UCSD-AML1 (cell line): ENCODE data around the gene WNT7A.
"Not testable (repeated sequence)": the region's sequence is repeated elsewhere in the genome, so short reads cannot be mapped to it uniquely, and the experiment has no call there.

Experiments
- DNase-seq: peaks from one replicate; lab custom pipeline; 2025; ENCODE audit not compliant: unreplicated experiment; lab: John Stamatoyannopoulos, UW

Gene WNT7A

DNA sequence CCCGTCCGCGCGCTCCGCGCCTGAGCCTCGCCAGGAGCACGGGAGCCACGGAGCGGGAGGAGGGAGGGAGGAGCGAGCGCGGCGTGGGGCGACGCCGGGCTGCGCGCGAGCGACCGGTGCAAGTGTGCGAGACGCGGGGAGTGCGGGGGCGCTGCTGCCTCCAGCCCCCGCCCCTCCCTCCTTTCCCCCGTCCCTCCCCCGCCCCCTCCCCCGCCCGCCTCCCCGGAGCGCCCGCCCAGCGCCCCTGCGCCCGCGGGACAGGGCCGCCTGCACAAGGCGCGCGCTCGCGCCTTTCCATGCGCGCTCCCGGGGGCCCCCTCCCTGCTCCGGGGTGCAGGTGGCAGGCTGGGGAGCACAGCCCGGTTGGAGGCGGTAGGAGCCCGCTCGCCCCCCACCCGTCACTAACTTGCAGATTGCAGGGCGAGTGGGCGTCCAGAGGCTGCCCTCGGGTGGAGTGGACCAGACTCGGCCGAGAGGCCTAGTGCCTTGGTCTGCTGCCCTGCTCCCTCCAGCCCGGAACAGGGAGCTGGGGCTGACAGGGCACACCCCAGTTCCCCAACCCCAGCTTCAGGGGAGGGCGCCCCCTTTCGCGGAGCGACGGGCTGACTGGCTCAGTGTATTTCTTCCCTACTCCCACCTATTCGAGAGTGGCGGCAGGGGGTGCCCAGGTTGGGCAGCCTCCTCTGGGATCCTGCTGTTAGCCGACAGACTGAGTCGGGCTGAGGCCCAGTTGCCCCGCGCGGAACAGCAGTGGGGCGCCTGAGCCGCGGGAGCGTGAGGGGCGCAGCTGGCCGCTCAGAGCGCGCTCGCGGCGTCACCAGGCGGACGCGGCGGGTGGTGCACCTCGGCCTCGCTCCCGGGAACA is at the start of gene WNT7A:
TSS of gene WNT7A (minus strand) at position 126 of the 865 bp plus-strand sequence. CDS start 255 bp downstream, outside the sequence.
- peak; percentile 39 for DNase-seq

DNA sequence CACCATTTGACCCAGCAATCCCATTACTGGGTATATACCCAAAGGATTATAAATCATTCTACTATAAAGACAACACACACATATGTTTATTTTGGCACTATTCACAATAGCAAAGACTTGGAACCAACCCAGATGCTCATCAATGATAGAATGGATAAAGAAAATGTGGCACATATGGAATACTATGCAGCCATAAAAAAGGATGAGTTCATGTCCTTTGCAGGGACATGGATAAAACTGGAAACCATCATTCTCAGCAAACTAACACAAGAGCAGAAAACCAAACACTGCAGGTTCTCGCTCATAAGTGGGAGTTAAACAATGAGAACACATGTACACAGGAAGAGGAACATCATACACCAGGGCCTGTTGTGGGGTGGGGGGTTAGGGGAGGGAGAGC is 48.9 kb upstream of the WNT7A start:
- DNase-seq = not testable (repeated sequence)

DNA sequence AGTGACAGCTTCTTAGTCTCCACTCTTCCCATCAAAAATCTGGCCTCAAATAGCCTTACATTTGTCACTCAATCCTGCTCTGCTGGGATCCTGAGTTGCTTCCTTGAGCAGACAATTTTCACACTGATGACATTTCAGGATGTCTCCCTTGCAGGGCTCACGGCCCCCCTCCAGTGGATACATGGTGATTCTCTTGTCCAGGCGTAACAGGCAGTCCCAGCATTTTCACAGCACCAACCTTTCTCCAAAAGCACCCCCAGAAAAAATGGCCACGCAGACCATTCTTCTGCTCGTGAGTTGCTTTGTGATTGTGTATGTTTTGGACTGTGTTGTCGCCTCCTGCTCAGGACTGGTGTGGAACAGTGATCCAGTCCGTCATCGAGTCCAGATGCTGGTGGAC is 47.4 kb upstream of the WNT7A start:
- DNase-seq = no peak

DNA sequence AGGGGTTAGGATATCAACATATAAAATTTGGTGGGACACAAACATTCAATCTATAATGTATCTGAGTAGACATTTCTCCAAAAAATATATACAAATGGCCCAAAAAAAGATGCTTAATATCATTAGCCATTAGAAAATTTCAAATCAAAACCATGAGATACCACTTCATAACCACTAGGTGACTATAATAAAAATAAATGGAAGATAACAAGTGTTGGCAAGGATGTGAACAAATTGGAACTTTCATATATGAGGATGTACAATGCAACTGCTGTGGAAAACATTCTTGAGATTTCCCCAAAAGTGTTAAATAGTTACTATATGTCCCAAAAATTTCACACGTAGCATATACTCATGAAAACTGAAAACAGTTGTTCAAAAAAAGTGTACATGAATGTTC is 36.5 kb upstream of the WNT7A start:
- no peak for DNase-seq

DNA sequence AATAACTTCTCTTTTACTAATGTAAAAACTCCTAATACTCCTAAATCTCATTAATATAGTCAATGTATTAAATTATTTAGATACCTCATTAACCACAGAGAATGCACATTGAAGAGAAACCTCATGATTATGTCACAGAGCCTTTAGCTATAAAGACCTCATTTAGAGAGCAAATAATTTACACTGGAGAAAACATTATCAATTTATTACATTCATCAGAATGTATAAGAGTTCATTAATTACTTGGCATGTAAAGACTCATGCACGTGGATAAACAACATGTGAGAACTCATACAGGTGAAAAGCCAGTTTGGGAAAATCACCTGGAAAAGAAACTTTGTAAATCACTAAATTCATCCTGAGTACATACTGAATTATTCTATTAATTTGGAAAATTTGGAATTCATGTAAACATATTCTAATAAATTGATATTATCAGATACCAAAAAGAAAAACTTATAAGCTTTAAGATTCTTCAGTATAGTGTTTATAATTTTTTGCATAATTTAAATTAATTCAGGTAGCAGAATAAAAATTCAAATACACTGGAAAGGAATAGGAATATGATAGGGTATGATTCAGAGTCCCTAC is 22.9 kb upstream of the WNT7A start:
- no peak for DNase-seq

DNA sequence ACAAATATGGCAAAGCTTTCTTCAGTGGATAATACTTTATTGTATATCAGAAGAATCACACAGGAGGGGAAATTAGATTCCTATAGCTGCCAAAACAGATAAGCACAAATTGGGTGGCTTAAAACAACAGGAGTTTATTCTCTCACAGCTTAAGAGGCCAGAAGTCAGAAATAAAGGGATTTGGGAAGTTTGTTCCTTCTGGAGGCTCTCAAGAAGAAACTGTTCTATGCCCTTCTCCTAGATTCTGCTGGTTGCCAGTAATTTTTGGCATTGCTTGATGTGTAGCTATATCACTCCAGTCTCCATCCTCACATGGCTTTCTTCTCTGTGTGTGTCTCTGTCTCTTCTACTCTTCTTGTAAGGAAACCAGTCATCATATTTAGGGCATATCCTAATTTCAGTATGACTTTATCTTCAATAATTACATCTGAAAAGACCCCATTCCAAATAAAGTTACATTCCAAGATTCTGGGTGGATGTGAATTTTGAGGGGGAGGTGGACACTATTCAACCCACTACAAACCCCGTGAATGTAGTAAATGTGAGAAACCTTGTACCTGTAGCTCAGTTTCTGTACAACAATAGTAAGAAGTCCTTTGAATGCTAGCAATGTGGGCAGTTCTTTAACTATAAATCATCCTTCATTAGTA is 22.2 kb upstream of the WNT7A start:
- no peak for DNase-seq

DNA sequence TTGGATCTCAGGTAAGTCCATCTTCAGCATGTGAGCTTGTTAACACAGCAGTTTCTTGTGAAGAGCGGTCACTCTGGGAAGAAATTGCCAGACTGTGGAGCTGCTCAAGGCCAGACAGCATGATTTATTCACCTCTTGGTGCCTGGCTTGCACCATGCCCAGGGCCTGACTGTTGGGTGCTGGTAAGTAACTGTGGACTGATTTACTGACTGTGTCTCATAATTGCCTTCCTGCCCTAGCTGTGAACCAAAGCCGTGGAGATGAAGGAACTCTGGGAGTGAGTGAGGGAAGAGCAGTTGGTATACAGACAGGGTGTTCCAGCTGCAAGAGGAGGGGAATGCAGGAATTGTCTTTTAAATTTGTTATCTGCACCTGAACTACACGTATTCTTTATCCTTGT is 18.5 kb upstream of the WNT7A start:
- no peak for DNase-seq

DNA sequence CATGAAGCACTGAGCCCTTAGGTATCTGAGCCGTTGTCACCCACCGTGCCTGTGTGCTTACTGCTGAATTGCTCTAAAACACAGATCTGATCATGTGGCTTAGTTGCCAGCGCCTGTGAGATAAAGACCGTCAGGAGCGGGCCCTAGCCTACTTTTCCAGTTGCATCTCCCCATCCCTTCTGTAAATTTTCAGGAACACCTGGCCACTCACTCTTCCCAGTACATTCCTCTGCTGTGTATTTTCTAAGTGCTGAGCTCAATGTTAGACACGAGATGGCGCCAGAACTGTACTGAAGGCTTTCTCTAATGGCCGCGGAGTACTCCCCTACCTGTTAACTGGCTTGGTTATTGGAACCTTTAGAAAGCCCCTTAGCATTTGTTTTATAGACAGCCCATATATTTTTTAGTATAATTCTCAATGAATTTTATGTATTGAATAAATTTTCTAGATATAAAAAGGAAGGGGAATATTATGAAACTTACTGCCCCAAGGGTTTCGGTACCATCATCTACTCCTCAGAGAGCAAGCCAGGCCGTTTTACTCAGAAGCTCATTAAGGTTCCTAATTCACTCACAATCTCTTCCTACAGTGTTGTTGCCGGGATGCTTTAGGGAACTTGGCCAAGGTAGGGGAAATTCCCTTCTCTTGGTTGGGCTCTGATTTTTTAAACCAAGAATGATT is 16.7 kb upstream of the WNT7A start:
- no peak for DNase-seq

DNA sequence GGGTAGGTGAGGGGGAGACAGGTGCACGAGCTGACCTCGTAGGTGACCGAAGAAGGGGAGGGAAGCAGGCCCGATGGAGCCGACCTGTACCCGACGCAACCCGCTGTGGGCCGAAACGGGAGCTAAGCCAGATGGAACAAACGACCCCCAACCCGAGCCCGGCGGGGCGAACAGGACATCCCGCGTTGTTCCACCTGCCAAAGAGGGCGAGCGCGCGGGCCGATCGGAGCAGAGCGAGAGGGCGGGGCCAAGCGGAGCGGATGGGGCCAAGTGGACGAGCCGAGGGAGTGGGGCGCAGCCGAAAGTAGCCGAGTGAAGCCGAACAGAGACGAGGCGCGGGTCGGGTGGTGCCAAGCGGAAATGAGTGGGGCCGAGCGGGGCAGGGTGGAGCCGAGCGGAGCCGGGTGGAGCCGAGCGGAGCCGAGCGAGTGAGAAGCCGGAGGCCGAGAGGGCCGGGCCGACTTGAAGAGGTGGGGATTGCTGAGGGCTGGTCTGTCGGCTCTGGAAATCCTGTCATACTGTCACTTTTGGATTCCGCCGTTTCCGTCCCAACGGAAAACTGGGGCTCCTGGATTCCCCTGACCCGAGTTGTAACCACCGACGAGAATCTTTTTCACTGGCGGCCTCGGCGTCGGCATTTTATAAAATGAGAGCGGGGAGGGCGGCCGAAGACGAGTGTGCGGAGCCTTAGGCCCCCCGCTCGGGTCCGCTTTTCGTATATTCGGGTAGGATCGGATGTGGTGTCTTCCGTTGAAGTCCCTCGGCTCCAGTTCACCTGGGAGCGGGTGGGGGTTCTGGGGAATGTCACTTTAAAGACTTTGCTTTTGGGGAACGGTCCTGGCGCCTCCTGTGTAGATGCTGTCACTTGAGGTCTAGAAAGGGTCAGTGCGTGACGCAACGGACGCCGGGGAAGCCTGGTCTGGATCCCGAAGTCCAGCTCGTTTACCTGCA is 15.6 kb upstream of the WNT7A start:
- no peak for DNase-seq

DNA sequence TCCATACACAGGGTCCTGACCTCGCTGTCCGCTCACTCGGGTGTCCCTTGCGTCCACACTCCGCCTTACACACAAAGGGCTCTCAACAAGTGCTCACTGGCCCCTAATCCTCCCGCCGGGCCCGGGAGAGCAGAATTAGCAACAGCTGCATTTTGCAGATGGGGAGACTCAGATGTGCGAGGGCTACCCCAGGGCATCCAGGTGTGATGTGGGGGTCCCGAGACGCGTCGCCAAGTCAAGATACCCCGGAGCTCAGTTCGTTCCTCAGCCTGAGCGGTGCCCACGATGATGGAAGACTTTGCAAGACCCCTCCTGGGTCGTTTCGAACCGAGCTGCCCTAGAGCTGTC is 14.9 kb upstream of the WNT7A start:
- DNase-seq = no peak

DNA sequence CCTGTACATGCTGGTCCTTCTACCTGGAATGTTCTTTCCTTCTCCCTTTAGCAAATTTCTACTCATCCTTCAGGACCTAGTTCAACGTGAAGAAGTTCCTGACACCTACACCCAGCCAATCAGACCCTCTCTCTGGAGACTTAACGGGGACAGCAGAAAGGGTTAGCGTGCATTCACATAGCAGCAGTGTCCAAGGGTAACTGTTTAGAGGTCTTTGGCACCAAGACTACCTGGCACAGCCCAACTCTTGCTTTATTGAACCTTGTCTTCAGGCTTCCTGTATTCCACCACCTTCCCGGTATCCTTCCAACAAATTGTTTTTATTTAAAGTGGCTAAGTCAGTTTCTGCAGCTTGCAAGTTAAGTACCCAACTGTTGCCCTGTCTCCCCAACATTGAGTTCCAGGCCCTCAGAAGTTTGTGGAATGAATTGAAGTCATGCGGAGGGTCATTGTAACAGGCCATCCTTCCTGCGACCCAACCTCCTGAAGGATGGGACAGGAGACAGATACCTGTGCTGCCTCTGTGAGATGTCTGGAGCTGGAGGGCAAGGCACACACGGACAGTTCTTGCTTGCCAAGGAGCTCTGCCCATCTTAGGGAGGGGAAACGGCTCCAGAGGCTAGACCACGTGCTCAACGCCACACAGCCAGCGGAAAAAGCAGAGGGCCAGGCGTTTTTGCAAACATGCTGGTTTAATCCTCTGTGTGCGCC is 14.4 kb upstream of the WNT7A start:
- DNase-seq = no peak

DNA sequence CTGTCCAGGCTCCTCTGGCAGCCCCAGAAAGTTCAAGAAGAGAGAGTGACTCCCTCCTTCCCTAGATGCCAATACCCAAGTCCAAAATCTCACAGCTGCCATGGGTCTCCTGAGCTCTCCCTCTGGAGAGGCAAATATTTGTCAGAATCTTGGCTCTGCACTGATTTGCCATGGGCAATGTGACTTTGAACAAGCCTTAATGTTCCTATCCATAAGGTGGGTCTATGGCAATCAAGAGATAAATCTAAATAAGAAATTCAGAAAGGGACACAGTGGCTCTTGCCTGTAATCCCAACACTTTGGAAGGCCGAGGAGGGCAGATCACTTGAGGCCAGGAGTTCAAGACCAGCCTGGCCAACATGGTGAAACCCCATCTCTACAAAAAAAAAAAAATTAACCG is 12.4 kb upstream of the WNT7A start:
- no peak for DNase-seq

DNA sequence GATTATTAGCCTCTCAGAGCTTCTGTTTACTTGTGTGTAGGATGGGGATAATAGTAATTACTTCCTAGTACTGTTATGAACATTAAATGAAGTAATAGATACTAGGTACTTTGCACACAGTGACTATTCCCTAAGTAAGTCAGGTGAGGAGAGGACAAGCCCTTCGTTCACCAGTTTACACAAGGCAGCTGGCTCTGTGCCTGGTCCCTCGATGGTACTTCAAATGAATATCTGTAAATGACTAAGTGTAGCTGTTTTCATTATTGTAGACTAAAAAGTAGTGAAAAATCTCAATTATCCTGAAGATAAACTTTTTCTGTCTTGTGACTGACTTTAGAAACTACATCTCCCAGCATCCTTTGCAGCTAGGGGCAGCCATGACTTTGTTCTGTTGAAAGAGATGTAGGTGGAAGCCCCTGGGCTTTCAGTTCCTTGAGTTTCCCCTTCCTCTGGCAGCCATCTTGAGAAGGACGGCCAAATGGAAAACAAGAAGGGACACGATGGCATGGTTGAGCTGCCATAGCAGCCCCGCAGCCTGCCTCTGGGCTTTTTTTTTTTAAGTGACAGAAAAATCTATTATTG is 11.7 kb upstream of the WNT7A start:
- DNase-seq = no peak

DNA sequence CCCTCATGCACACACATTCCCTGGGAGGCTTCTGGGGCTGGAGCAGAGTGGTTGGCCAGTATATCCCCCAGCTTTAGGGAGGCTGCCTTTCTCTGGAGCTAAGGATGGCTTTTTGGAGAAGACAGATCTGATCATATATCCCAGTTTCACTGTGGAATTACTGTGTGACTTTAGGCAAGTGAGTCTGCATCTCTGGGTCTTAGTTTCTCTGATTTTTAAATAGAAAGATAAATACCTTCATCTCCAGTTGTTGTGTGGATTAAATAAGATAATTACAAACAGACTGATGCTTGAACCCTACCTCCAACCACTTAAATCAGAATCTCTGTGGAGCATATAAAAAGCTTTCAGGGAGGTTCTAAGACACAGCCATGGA is 11.1 kb upstream of the WNT7A start:
- DNase-seq = no peak

DNA sequence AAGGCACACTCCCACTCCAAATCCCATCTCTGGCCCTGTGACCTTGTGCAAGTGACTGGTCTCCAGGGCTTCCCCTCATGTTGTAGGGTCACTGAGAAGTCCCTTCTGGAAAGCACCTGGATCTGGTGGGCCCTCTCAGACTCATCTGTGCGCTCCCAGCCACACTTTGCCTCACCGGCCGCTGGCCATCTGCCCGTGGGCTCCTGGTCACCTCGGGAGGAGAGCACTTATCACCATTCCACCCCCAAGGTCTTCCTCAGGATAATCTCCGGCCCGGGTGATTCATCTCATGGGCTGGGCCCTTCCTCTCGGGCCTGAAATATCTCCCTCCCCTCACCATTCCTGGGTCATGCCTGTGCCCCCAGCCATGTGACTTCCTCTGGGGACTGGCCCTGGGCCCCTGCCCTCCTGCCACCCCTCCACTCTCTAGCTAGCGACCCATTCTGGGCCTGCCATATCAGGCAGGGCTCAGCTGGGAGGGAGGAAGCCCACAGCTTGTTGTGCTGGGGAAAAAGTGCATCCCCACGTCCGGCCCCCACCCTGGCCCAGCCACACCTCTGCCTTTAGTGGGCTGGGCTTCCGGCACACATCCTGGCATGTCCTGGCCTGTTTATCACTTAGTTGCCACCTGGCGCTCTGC is 10.6 kb upstream of the WNT7A start:
- peak; percentile 79 for DNase-seq

DNA sequence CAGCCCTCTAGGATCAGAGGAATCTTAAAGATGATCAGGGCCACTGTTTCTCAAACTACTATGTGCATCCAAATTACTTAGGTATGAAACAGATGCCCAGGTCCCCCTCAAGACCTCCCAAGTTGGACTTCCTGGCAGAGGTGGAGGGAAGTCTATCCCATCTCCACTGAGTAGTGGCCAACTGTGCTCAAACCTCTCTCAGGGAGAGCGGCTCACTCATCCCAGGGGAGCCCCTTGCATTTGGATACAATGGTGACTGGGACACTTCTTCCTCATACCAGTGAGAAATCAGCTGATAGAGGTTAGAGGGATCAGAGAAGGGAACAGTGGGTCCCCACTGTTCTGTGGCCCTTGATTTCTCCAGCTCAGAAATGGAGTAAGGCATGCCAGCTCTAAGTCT is 8.7 kb upstream of the WNT7A start:
- no peak for DNase-seq

DNA sequence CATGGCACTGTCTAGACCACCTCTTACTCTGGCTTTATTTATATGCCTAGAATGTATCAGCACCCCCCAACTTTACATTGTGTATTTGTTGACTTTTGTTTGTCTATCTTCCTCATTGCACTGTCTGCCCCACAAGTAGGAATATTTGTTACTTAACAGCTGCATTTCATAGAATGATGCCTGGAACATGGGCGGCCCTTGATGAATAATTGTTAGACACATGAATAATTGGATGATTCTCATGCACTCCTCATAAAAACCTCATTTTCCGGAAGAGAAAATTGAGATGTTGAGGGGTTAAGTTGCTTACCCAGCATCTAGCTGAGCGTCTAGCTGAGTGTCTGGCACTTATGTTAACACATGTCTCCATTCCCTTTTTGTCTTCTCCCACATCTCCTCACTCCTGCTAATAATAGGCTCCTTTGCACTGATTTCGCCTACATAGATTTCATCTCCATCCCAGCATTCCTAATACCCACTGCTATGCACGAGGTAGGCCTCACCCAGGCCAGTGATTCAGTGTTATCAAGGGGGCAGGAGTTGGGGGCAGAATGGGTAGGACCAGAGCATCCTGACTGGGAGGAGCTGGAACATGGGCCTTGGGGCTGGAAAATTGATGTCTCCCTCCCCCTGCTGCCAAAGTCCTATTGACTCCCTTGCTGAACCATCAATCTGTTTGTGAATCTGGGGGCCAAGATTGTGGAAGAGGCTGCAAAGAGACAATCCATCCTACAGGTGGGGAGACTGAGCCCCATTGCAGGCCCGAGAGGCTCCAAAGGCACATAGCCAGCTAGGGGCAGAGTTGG is 7.8 kb upstream of the WNT7A start:
- DNase-seq = no peak

DNA sequence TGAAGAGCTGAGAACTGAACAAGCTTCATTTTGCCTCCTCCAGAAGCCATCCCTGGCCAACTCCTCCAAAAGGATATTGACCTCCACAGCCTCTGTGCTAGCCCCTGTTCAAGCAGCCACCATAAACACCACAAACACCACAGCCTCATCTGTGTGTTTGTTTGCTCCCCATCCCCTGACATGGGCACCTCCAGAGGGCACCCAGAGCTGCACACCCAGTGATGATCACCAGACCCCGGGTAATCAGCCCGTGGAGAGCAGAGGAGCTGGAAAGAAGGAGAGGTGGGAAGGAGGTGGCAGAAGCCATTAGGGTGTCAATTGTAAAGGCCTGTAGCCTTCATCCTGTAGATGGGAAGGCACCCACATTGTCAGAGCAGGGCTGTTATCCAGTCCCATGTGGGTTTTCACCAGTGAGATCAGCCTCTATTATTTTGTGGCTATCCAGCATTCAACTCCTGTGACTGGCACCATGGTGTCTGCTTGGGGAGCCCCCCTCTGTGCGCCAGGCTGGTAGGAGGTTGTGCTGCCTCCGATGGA is 6.8 kb upstream of the WNT7A start:
- DNase-seq = no peak
